GM19467 (cell line): ENCODE results near the gene ZNF341.

Experiments used
- ATAC-seq: cut with Tn5 transposase; IDR thresholded peaks from one replicate; pipeline ENCODE4 v1.9.1; 2021; ENCODE audit warnings: mild to moderate bottlenecking, moderate library complexity; ENCODE audit not compliant: unreplicated experiment

The ZNF341 gene

GRCh38 chr20:33821270-33821836, 89.6 kb downstream of the ZNF341 start:
- ATAC-seq = no peak

GRCh38 chr20:33822423-33822822, 90.6 kb downstream of the ZNF341 start:
- no peak for ATAC-seq

GRCh38 chr20:33822991-33823390, 91.2 kb downstream of the ZNF341 start:
- ATAC-seq = no peak

GRCh38 chr20:33824852-33825251, 93.1 kb downstream of the ZNF341 start:
- no peak for ATAC-seq

- no peak for ATAC-seq
Measured at GRCh38 chr20:33825340-33826269, 93.8 kb downstream of the ZNF341 start.

- ATAC-seq = no peak
Measured at GRCh38 chr20:33826270-33826897, 94.6 kb downstream of the ZNF341 start.

GRCh38 chr20:33827109-33827508, 95.3 kb downstream of the ZNF341 start:
- no peak for ATAC-seq

GRCh38 chr20:33827634-33828325, 96.0 kb downstream of the ZNF341 start:
- no peak for ATAC-seq

- no peak for ATAC-seq
Measured at GRCh38 chr20:33828326-33828844, 96.6 kb downstream of the ZNF341 start.

GRCh38 chr20:33828967-33829560, 97.3 kb downstream of the ZNF341 start:
- ATAC-seq = no peak

- no peak for ATAC-seq
Measured at GRCh38 chr20:33829636-33830035, 97.8 kb downstream of the ZNF341 start.

GRCh38 chr20:33830371-33830770, 98.6 kb downstream of the ZNF341 start:
- no peak for ATAC-seq

GRCh38 chr20:33832103-33832804, 100.5 kb downstream of the ZNF341 start:
- no peak for ATAC-seq

- ATAC-seq = no peak
Measured at GRCh38 chr20:33833333-33833732, 101.5 kb downstream of the ZNF341 start.

- no peak for ATAC-seq
Measured at GRCh38 chr20:33835615-33836172, 103.9 kb downstream of the ZNF341 start.

GRCh38 chr20:33836277-33836676, 104.5 kb downstream of the ZNF341 start:
- ATAC-seq = no peak

- no peak for ATAC-seq
Measured at GRCh38 chr20:33837096-33837830, 105.5 kb downstream of the ZNF341 start.

GRCh38 chr20:33838035-33838864, 106.5 kb downstream of the ZNF341 start:
- no peak for ATAC-seq
